OCI-LY1 (cell line): Measurements from ENCODE around the gene PPP1CA.

Experiments used
- H2AFZ ChIP-seq: fragments of 200-600 bp; sonication (generic), shearing (Covaris generic); 2 replicates; pipeline ENCODE4 v1.6.0; 2014; ENCODE audit warnings: antibody characterized with exemption, mild to moderate bottlenecking, low read length
- H3F3A ChIP-seq: fragments of 200-600 bp; sonication (generic), shearing (Covaris generic); 2 replicates; pipeline ENCODE4 v1.6.0; 2014; ENCODE audit warnings: mild to moderate bottlenecking, antibody characterized with exemption, low read length, moderate library complexity; ENCODE audit not compliant: insufficient read depth
- H3K27ac ChIP-seq: fragments of 200-600 bp; sonication (generic); 2 replicates; pipeline ENCODE4 v1.5.1; 2014; ENCODE audit warnings: low read length, mixed run types, mild to moderate bottlenecking, low read depth; ENCODE audit not compliant: poor library complexity, severe bottlenecking
- H3K27me3 ChIP-seq: fragments of 200-600 bp; sonication (generic); 2 replicates; pipeline ENCODE4 v1.6.0; 2014; ENCODE audit warnings: antibody characterized with exemption, mild to moderate bottlenecking, low read length, moderate library complexity; ENCODE audit not compliant: insufficient read depth
- H3K36me3 ChIP-seq: fragments of 200-600 bp; sonication (generic); 2 replicates; pipeline ENCODE4 v1.6.1; 2014; ENCODE audit warnings: mild to moderate bottlenecking, antibody characterized with exemption, low read length, moderate library complexity, mixed read lengths; ENCODE audit not compliant: insufficient read depth
- H3K4me1 ChIP-seq: fragments of 200-600 bp; sonication (generic); 2 replicates; pipeline ENCODE4 v1.5.1; 2014; ENCODE audit warnings: mild to moderate bottlenecking, low read length, moderate library complexity; ENCODE audit not compliant: insufficient read depth, severe bottlenecking
- H3K4me2 ChIP-seq: fragments of 200-600 bp; sonication (generic), shearing (Covaris generic); 2 replicates; pipeline ENCODE4 v1.6.1; 2014; ENCODE audit warnings: low read length
- H3K4me3 ChIP-seq: fragments of 200-600 bp; sonication (generic); 2 replicates; pipeline ENCODE4 v1.5.1; 2014; ENCODE audit warnings: low read length, low read depth, mild to moderate bottlenecking, mixed read lengths; ENCODE audit not compliant: poor library complexity, severe bottlenecking
- H3K79me2 ChIP-seq: fragments of 200-600 bp; shearing (Covaris generic); 2 replicates; pipeline ENCODE4 v1.6.1; 2016; ENCODE audit warnings: mixed run types, low read length, mixed read lengths; ENCODE audit not compliant: insufficient read depth
- H3K9ac ChIP-seq: fragments of 200-600 bp; sonication (generic), shearing (Covaris generic); 2 replicates; pipeline ENCODE4 v1.6.1; 2014; ENCODE audit warnings: mild to moderate bottlenecking, low read length, mixed read lengths
- H3K9me2 ChIP-seq: fragments of 200-600 bp; sonication (generic), shearing (Covaris generic); 2 replicates; pipeline ENCODE4 v1.6.1; 2014; ENCODE audit warnings: low read depth, mild to moderate bottlenecking, low read length, mixed read lengths
- H3K9me3 ChIP-seq: fragments of 200-600 bp; shearing (Covaris generic); 2 replicates; pipeline ENCODE4 v1.6.1; 2014; ENCODE audit warnings: low read length, mixed read lengths
- H4K20me1 ChIP-seq: fragments of 200-600 bp; sonication (generic), shearing (Covaris generic); 2 replicates; pipeline ENCODE4 v1.6.0; 2016; ENCODE audit warnings: mild to moderate bottlenecking, low read length; ENCODE audit not compliant: insufficient read depth
- CTCF ChIP-seq: fragments of 200-600 bp; sonication (generic), shearing (Covaris generic); IDR thresholded peaks from 2 replicates; pipeline ENCODE4 v1.5.1; 2017; ENCODE audit warnings: mild to moderate bottlenecking, antibody characterized with exemption, low read length, moderate library complexity, mixed read lengths
- EZH2 ChIP-seq: fragments of 200-600 bp; sonication (generic), shearing (Covaris generic); IDR thresholded peaks from 2 replicates; pipeline ENCODE4 v1.8.0; 2017; ENCODE audit warnings: borderline replicate concordance, mixed run types, mild to moderate bottlenecking, antibody characterized with exemption, low read length, moderate library complexity, mixed read lengths

Gene PPP1CA

GRCh38 chr11:67376063-67376820 is 25.4 kb downstream of the PPP1CA start:
- Histone ChIP-seq H3K27me3 (peaks cover 12% of the 10 kb centered on the region; the same call in 1 of the 2 replicates), H3K27ac (no peak overlapping the region), H3K79me2 (no peaks in the 10 kb centered on the region), H3K9me2 (no peaks in the 10 kb centered on the region), H2AFZ (no peak overlapping the region), H3K9ac (no peak overlapping the region), H3K9me3 (no peaks in the 10 kb centered on the region), H4K20me1 (no peaks in the 10 kb centered on the region), H3K36me3 (no peaks in the 10 kb centered on the region), H3K4me3 (no peak overlapping the region), H3F3A (no peaks in the 10 kb centered on the region), H3K4me2 (no peak overlapping the region), H3K4me1 (peaks cover 22% of the 10 kb centered on the region)
- TF ChIP-seq EZH2 (no peak), CTCF (no peak)

DNA sequence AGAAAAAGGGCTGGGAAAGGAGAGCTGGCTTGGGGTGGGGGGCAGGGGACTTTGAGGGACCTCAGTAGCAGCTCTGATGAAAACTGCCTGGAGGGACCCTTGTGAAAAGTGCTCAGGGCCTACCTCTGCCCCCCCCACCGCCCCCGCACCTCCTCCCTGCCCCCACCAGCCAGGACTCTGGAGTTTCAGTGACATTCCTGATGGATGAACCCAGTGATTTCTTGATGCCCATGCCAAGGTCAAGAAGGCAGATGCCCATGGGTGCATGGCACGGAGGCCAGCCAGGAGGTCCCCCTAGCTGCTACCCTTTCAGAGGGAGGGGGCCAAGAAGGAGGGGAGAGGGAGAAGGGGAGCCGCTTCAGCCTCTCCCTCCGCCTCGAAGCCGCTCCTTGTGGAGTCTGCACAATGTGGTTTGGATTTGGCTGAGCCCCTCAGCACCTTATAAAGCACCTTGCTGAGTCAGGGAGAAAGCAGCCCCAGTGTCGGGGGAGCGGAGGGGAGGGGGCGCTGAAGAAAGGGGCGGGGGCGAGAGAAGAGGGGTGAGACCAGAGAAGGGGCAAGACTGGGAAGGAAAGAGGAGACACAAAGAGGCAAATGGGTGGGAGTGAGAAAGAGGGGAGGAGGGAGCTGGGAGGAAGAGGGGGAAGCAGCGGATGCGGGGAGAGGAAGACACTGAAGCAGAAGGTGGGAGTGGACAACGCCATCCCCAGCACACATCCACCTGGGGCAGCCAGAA is 26.2 kb downstream of the PPP1CA start:
- Histone ChIP-seq H4K20me1 (no peaks in the 10 kb centered on the region), H2AFZ (no peak overlapping the region), H3K36me3 (no peaks in the 10 kb centered on the region), H3K4me3 (no peak overlapping the region), H3K79me2 (no peaks in the 10 kb centered on the region), H3K4me1 (peaks cover 15% of the 10 kb centered on the region), H3F3A (no peaks in the 10 kb centered on the region), H3K9me2 (no peaks in the 10 kb centered on the region), H3K9ac (no peak overlapping the region), H3K27me3 (peaks cover 16% of the 10 kb centered on the region; the same call in 1 of the 2 replicates), H3K4me2 (no peak overlapping the region), H3K9me3 (no peaks in the 10 kb centered on the region), H3K27ac (no peak overlapping the region)
- TF ChIP-seq CTCF: no peak
- no peak for TF ChIP-seq EZH2

GRCh38 chr11:67374571-67375281 is 26.9 kb downstream of the PPP1CA start:
- Histone ChIP-seq H2AFZ (no peak overlapping the region), H3K4me3 (no peak overlapping the region), H3K9ac (no peak overlapping the region), H3K9me2 (no peaks in the 10 kb centered on the region), H4K20me1 (no peaks in the 10 kb centered on the region), H3K4me2 (no peak overlapping the region), H3K27me3 (peaks cover 16% of the 10 kb centered on the region; the same call in 1 of the 2 replicates), H3K4me1 (peaks cover 15% of the 10 kb centered on the region), H3K27ac (no peak overlapping the region), H3K36me3 (no peaks in the 10 kb centered on the region), H3K79me2 (no peaks in the 10 kb centered on the region), H3K9me3 (no peaks in the 10 kb centered on the region), H3F3A (no peaks in the 10 kb centered on the region)
- TF ChIP-seq EZH2: no peak
- TF ChIP-seq CTCF: no peak
